Neural cell (in vitro differentiated cells): ENCODE measurements around the gene SMCO2.

Experiments used
- CTCF ChIP-seq: fragments of 450-650 bp; IDR thresholded peaks from 2 replicates; pipeline ENCODE4 v1.5.1; 2014; ENCODE audit warnings: antibody characterized with exemption, mild to moderate bottlenecking, moderate library complexity; ENCODE audit not compliant: poor library complexity, severe bottlenecking
- EP300 ChIP-seq: fragments of 450-650 bp; conservative IDR thresholded peaks from 2 replicates; pipeline ENCODE4 v1.6.1; 2014; ENCODE audit warnings: antibody characterized with exemption, mild to moderate bottlenecking, moderate library complexity; ENCODE audit not compliant: poor library complexity, severe bottlenecking
- EZH2 ChIP-seq: fragments of 200-600, 300-800 bp; shearing (Covaris generic), sonication (generic); IDR thresholded peaks from 2 replicates; pipeline ENCODE4 v1.6.1; 2014; ENCODE audit warnings: antibody characterized with exemption, low read length, borderline replicate concordance, mild to moderate bottlenecking; ENCODE audit not compliant: insufficient read depth, poor library complexity, severe bottlenecking
- POLR2AphosphoS5 ChIP-seq: IDR thresholded peaks from 2 replicates; pipeline ENCODE4 v1.6.1; 2012
- RAD21 ChIP-seq: fragments of 450-650 bp; conservative IDR thresholded peaks from 2 replicates; pipeline ENCODE4 v1.6.1; 2014; ENCODE audit warnings: antibody characterized with exemption, mild to moderate bottlenecking, moderate library complexity
- SMC3 ChIP-seq: fragments of 450-650 bp; conservative IDR thresholded peaks from 2 replicates; pipeline ENCODE4 v1.6.1; 2014; ENCODE audit warnings: antibody characterized with exemption, mild to moderate bottlenecking, moderate library complexity; ENCODE audit not compliant: poor library complexity
- TAF1 ChIP-seq: IDR thresholded peaks from 2 replicates; pipeline ENCODE4 v1.6.1; 2012; ENCODE audit warnings: low read depth

GRCh38 chr12:27535318-27535717, 88.8 kb downstream of the SMCO2 start:
- no peak for TF ChIP-seq RAD21
- no peak for TF ChIP-seq CTCF
- no peak for TF ChIP-seq SMC3
- no peak for TF ChIP-seq EP300
- no peak for TF ChIP-seq TAF1
- no peak for TF ChIP-seq EZH2
- TF ChIP-seq POLR2AphosphoS5, result no peak
